ENCODE data around the gene SLC4A8. TPM values are rescaled to one million over a fixed set of nuclear protein-coding genes. Genes with fewer than 3 reads are reported as not detected.

SLC4A8 gene
- total RNA-seq, 1 experiment from 2014 or later: 1.4 TPM

DNA sequence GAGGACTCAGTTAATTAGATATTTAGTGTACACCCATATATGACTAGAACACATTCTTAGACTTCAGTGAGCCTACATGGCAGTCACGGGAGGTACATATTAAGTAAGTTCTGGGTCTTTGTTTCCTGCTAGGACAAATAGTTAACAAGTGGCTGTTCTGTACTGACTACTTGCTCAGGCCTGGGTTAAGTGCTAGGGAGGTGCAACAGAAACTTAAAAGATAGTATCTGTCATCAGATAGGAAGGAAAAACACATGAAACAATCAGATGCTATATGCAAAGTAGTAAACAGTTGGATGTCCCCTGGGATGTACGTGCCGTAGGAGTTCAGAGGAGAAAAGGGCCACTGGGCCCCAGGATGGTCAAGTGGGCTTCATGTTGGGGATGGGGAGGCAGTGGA is 59.5 kb downstream of the SLC4A8 start (continued):
- TF ChIP-seq, protein P1, sequence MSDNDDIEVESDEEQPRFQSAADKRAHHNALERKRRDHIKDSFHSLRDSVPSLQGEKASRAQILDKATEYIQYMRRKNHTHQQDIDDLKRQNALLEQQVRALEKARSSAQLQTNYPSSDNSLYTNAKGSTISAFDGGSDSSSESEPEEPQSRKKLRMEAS (IDR thresholded peaks at IDR 0.05): no peak
- no peak for TF ChIP-seq FOSL1 (IDR thresholded peaks at IDR 0.05; ENCODE audit: low read depth)
- TF ChIP-seq CEBPB (IDR thresholded peaks at IDR 0.05; ENCODE audit: low read depth): no peak
- no peak for TF ChIP-seq POLR2A (IDR thresholded peaks at IDR 0.05; ENCODE audit: borderline replicate concordance, extremely low read depth, insufficient read depth, insufficient read length)
- TF ChIP-seq, protein P2, sequence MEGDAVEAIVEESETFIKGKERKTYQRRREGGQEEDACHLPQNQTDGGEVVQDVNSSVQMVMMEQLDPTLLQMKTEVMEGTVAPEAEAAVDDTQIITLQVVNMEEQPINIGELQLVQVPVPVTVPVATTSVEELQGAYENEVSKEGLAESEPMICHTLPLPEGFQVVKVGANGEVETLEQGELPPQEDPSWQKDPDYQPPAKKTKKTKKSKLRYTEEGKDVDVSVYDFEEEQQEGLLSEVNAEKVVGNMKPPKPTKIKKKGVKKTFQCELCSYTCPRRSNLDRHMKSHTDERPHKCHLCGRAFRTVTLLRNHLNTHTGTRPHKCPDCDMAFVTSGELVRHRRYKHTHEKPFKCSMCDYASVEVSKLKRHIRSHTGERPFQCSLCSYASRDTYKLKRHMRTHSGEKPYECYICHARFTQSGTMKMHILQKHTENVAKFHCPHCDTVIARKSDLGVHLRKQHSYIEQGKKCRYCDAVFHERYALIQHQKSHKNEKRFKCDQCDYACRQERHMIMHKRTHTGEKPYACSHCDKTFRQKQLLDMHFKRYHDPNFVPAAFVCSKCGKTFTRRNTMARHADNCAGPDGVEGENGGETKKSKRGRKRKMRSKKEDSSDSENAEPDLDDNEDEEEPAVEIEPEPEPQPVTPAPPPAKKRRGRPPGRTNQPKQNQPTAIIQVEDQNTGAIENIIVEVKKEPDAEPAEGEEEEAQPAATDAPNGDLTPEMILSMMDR (IDR thresholded peaks at IDR 0.05 in 2 of 3, conservative IDR thresholded peaks at IDR 0.05 in 1 of 3; ENCODE audit: borderline replicate concordance in 1 of 3, insufficient read depth in 1 of 3, low read depth in 2 of 3, low read length in 2 of 3): no peak

DNA sequence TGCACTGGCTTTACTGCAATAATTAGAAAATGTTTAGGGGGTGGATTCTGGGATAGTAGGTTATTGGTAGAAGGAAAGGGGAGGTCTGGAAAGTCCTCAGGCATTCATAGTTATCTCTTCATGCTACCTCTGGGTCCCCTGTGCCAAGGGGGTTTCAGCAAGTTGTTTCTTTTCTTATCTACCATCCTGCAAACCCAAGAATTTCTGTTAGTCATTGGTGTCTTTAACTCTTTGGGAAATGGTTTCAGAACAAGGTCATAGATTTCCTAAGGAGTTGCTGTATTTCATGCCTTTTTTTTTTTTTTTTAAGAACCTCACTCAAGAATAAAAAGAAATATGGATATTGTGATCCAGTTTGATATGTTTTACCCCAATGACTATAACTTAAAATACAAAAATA is 63.6 kb downstream of the SLC4A8 start:
- Histone ChIP-seq H4K20me1 (ENCODE audit: insufficient read depth) (no peaks in the 10 kb centered on the region), H3K4me3 (replicated peaks in 1 of 2; ENCODE audit: low read depth in 1 of 2, low read length in 2 of 2) (no peak overlapping the region), H3K27me3 (ENCODE audit: insufficient read depth, low read length) (no peaks in the 10 kb centered on the region), H2AFZ (ENCODE audit: low read depth, low read length, poor library complexity, severe bottlenecking) (no peak overlapping the region), H3K9ac (ENCODE audit: low read length) (no peak overlapping the region), H3K36me3 (ENCODE audit: control insufficient read depth in 1 of 2, insufficient read depth in 2 of 2, low read length in 2 of 2) (no peaks in the 10 kb centered on the region), H3K4me2 (ENCODE audit: low read length) (no peak overlapping the region), H3K27ac (ENCODE audit: low read depth, low read length) (no peak overlapping the region), H3K9me3 (ENCODE audit: control insufficient read depth in 1 of 2, insufficient read depth in 1 of 2, low read depth in 1 of 2, low read length in 2 of 2) (no peaks in the 10 kb centered on the region), H3K9me2 (ENCODE audit: insufficient read depth) (no peaks in the 10 kb centered on the region), H3K4me1 (ENCODE audit: control insufficient read depth in 1 of 2, insufficient read depth in 2 of 2, low read length in 2 of 2) (no peaks in the 10 kb centered on the region), H3K79me2 (ENCODE audit: insufficient read depth, low read length) (no peaks in the 10 kb centered on the region)
- ChIA-PET RAD21 (ENCODE audit: low non-redundant PET in 1 of 2, low total read pairs in 2 of 2, uncharacterized antibody in 2 of 2, unreplicated experiment in 2 of 2) (no interaction called here), POLR2A (no interaction called here), CTCF (no interaction called here)
- no peak for DNase-seq (ENCODE audit: low read depth, low spot score)
- BruUV-seq (replicated peaks): no TSS peak
- intact Hi-C loops (cut with micrococcal nuclease): no loop called here
- ATAC-seq: no peak
- TF ChIP-seq CBX3 (IDR thresholded peaks at IDR 0.05; ENCODE audit: low read depth): no peak
- no peak for TF ChIP-seq SIN3A (IDR thresholded peaks at IDR 0.05; ENCODE audit: low read depth)
- no peak for TF ChIP-seq EGR1 (IDR thresholded peaks at IDR 0.05; ENCODE audit: low read depth)
- TF ChIP-seq, protein P3, sequence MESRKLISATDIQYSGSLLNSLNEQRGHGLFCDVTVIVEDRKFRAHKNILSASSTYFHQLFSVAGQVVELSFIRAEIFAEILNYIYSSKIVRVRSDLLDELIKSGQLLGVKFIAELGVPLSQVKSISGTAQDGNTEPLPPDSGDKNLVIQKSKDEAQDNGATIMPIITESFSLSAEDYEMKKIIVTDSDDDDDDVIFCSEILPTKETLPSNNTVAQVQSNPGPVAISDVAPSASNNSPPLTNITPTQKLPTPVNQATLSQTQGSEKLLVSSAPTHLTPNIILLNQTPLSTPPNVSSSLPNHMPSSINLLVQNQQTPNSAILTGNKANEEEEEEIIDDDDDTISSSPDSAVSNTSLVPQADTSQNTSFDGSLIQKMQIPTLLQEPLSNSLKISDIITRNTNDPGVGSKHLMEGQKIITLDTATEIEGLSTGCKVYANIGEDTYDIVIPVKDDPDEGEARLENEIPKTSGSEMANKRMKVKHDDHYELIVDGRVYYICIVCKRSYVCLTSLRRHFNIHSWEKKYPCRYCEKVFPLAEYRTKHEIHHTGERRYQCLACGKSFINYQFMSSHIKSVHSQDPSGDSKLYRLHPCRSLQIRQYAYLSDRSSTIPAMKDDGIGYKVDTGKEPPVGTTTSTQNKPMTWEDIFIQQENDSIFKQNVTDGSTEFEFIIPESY (IDR thresholded peaks at IDR 0.05; ENCODE audit: extremely low read depth, insufficient replicate concordance, low read length): no peak
- TF ChIP-seq POLR2A (IDR thresholded peaks at IDR 0.05; ENCODE audit: borderline replicate concordance, extremely low read depth, insufficient read depth, insufficient read length): no peak
- no peak for TF ChIP-seq SP1 (IDR thresholded peaks at IDR 0.05; ENCODE audit: low read depth)
- TF ChIP-seq, protein P2 (IDR thresholded peaks at IDR 0.05 in 2 of 3, conservative IDR thresholded peaks at IDR 0.05 in 1 of 3; ENCODE audit: borderline replicate concordance in 1 of 3, insufficient read depth in 1 of 3, low read depth in 2 of 3, low read length in 2 of 3): no peak
- TF ChIP-seq ZFX (IDR thresholded peaks at IDR 0.05): no peak
- no peak for TF ChIP-seq CEBPB (IDR thresholded peaks at IDR 0.05; ENCODE audit: low read depth)
- TF ChIP-seq, protein P4, sequence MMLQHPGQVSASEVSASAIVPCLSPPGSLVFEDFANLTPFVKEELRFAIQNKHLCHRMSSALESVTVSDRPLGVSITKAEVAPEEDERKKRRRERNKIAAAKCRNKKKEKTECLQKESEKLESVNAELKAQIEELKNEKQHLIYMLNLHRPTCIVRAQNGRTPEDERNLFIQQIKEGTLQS (IDR thresholded peaks at IDR 0.05): no peak
- no peak for TF ChIP-seq EZH2phosphoT487 (IDR thresholded peaks at IDR 0.05; ENCODE audit: borderline replicate concordance)
- TF ChIP-seq, protein P5, sequence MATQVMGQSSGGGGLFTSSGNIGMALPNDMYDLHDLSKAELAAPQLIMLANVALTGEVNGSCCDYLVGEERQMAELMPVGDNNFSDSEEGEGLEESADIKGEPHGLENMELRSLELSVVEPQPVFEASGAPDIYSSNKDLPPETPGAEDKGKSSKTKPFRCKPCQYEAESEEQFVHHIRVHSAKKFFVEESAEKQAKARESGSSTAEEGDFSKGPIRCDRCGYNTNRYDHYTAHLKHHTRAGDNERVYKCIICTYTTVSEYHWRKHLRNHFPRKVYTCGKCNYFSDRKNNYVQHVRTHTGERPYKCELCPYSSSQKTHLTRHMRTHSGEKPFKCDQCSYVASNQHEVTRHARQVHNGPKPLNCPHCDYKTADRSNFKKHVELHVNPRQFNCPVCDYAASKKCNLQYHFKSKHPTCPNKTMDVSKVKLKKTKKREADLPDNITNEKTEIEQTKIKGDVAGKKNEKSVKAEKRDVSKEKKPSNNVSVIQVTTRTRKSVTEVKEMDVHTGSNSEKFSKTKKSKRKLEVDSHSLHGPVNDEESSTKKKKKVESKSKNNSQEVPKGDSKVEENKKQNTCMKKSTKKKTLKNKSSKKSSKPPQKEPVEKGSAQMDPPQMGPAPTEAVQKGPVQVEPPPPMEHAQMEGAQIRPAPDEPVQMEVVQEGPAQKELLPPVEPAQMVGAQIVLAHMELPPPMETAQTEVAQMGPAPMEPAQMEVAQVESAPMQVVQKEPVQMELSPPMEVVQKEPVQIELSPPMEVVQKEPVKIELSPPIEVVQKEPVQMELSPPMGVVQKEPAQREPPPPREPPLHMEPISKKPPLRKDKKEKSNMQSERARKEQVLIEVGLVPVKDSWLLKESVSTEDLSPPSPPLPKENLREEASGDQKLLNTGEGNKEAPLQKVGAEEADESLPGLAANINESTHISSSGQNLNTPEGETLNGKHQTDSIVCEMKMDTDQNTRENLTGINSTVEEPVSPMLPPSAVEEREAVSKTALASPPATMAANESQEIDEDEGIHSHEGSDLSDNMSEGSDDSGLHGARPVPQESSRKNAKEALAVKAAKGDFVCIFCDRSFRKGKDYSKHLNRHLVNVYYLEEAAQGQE (IDR thresholded peaks at IDR 0.05; ENCODE audit: low read depth): no peak
- TF ChIP-seq, protein P1 (IDR thresholded peaks at IDR 0.05): no peak

Measured in HCT116 (cell line).